ENCODE data around the gene ANO10. TPM values are rescaled to one million over a fixed set of nuclear protein-coding genes. Genes with fewer than 3 reads are reported as not detected.
"Not testable (repeated sequence)": the region's sequence is repeated elsewhere in the genome, so short reads cannot be mapped to it uniquely, and the experiment has no call there.

The ANO10 gene
- total RNA-seq, 1 donor from 2014 or later: 41.5 TPM

DNA sequence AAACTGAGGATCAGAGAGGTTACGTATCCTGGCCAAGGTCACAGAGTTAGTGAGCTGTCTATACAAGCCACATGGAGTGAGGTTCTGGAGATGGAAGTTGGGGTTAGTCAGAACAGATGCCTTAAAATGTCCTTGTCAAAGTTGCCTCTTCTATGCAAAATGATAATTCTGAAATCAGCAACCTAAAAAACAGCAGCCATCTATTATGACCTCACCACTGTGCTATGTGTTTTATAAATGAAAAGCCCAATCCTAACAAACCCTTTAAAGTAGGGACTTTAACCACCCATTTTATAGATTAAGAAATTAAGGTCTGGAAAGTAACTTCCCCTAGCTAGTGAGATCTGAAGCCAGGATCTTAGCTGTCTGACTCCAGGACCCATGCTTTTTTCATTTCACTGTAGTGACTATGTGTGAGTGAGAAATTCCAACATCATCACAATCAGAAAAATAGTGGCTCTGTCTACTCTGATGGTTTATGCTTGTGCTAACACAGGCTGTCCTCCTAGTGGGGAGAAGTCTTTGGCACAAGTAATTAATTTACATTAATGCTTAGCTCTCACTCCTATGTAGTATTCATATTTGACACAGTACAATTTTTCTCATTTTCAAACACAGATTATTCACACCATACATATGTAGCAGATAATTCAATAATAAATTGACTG is 143.6 kb downstream of the ANO10 start:
- peak; percentile 47 to 56 for DNase-seq (ENCODE audit: low read depth in 2 of 2)

DNA sequence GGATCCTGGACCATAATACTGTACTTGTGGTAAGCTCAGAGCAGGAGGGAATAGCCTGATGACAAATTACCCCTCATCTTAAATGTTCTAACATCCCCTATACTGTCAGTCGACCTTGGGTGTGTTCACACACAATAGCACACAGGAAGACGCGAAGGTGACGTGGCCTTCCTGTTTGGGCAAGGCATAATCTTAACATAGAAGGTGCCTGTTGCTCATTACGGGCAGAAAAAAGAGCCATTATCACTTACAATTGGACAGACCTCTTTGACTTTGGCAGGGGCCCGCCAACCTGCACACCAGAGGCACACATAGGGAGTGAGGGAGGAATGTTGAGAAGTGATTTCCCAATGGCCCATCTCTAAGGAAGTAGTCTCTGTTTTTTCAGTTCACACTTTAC is 144.2 kb downstream of the ANO10 start:
- peak; percentile 65 to 97 for DNase-seq (ENCODE audit: low read depth in 2 of 2)

DNA sequence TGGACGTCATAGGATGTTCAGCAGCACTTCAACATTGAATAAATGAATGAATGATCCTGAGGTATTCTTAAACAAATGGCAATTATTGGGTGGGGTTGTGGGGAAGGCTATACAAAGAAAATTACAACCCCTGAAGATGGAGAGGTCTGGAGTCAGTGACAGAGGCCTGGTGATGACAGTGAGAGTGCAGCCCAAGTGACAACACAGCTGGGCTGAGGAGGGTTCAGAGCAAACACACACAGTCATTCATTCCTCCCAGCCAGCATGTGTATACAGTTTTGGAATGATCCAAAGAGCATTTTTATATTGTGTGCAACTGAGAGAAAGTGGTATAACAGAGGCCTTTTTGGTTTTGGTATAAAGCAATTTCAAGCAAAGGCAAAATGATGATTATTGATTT is 148.1 kb downstream of the ANO10 start:
- no peak for DNase-seq (ENCODE audit: low read depth in 2 of 2)

DNA sequence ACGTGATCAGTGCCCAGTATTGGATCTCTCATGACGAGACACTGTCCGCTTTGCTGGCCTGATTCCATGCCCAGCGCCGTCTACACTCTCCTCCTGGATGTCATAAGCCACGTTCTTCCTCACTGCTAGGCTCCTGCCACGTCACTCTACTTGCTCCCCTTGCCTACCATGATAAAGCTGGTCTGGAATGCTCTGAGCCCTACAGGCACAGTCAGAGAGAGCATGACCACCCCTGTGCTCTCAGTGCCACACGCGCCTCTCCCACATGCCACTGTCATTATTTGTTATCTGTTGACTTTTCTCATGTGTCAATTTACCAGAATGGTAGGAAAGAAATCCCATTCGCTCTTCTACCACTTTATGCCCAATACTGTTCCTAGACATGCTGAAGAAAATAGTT is 148.6 kb downstream of the ANO10 start:
- no peak for DNase-seq (ENCODE audit: low read depth in 2 of 2)

DNA sequence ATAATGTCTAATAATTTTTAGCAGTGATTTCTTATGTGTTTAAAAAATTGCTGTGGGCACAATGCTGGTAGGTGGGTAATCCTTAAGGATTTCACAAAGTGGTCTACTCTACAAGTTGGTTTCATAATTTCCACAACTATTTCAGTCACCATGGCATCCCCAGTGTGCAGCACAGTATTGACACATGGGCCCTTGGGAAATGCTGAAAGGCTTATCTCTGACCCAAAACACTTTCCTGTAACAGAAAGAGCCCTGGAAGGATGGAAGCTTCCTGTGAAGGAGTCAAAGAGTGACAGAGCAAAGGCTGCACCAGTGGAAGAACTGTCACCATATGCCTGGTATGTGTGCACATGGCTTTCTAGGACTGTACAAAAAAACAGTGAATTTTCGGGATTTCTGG is 153.7 kb downstream of the ANO10 start:
- peak in 1 of 2 donors; percentile 43 for DNase-seq (ENCODE audit: low read depth in 2 of 2)

DNA sequence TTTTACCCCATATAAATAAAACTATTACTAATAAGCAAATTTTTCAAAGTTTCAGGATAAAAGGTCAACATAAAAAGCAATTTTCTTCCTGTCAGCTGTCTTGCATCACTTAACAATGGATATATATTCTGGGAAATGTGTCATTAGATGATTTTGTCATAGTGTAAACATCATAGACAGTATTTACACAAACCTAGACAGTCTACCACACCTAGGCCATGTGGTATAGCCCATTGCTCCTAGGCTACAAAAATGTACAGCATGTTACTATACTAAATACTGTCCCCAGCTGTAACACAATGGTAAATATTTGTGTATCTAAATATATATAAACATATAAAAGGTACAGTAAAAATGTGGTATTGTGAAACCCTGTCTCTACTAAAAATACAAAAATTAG is 156.7 kb downstream of the ANO10 start:
- peak; percentile 25 to 54 for DNase-seq (ENCODE audit: low read depth in 2 of 2)

DNA sequence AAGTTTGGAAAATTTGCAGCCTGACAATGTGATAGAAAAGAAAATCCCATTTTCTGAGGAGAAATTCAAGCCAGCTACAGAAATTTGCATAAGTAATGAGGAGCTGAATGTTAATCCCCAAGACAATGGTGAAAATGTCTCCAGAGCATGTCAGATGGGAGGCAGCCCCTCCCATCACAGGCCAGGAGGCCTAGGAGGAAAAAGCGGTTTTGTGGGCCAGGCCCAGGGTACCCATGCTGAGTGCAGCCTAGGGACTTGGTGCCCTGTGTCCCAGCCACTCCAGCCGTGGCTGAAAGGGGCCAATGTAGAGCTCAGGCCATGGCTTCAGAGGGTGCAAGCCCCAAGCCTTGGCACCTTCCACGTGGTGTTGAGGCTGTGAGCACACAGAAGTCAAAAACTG is 159.2 kb downstream of the ANO10 start:
- DNase-seq (ENCODE audit: low read depth in 2 of 2): not testable (repeated sequence)

DNA sequence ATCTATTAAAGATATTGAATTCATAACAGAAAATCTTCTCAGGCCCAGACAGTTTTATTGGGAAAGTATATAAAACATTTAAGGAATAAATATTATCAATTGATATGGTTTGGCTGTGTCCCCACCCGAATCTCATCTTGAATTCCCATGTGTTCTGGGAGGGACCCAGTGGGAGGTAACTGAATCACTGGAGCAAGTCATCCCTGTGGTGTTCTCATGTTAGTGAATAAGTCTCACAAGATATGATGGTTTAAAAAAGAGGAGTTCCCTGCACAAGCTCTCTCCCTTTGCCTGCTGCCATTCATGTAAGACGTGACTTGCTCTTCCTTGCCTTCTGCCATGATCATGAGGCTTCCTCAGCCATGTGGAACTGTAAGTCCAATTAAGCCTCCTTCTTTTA is 160.5 kb downstream of the ANO10 start:
- no peak for DNase-seq (ENCODE audit: low read depth in 2 of 2)

DNA sequence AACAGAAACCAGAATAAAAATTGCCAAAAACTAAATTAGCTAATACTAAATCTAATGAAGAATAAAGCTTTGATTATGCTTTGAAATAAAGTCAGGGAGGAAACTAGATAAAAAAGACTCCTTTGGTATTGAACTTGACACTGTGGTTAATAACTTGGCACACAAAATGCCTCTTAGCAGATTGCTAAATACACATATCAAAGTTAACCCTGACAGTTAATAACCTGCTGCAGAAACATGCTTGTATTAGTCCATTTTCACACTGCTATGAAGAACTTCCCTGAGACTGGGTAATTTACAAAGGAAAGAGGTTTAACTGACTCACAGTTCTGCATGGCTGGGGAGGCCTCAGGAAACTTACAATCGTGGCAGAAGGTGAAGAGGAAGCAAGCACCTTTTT is 164.8 kb downstream of the ANO10 start:
- DNase-seq (ENCODE audit: low read depth in 2 of 2): not testable (repeated sequence)

DNA sequence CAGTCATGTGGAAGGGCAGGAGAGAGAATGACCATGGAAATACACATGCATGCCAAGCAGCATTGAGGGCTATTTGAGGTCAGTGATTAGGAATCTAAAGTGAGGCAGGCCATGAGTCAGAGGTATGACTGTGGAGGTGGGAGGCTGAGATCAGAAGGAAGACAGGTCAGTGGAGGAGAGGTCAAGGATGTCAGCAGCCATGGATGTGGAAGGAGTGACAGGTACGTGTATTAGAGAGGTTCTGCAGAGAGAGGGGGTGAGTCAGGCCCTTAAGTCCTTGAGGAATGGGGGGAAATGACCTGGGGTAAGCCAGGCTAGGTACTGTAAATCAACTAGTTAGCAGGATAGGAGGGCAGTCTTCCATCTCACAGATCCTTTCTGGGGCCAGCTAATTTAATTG is 166.6 kb downstream of the ANO10 start:
- peak; percentile 11 to 53 for DNase-seq (ENCODE audit: low read depth in 2 of 2)

DNA sequence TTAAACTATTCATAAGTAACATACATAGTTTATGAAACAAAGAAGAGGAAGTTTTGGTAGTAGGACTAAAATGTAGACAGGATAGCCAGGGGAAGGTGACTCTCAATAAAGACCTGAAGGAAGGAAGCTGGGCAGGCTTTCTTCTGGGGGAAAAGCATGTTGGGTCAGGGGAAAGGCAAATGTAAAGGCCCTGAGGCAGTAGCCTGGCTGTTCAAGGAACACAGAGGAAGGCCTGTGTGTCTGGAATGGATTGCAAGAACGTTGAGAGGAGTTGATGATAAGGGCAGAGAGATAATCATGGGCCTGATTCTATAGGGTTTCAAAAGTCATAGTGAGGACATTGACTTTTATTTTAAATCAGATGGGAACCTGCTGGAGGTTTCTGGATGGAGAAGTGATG is 167.8 kb downstream of the ANO10 start:
- no peak for DNase-seq (ENCODE audit: low read depth in 2 of 2)

DNA sequence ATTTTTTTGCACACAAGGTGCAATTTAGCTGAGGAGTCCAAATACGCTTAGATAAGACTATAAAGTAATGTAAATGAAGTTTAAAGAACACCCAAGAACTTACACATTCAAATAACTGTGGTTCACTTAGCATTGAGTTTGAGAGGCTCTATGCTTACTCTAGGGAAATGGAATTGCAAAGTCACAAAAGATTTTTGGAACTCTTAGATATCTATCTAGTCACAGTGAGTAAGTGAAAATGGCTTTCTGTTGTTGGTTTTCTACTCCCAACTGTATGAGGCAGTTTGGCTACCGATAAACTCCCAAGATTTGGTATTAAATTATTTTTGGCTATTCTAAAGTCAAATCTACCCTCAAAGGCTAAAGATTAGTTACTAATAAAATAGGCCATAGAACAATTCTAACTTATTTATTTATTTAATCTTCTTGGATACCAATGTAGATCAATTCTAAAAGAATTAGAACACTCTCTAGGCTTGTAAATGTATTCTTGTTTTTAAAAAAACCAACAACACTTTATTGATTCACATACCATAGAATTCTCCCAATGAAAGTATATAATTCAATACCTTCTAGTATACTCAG is 170.0 kb downstream of the ANO10 start:
- no peak for DNase-seq (ENCODE audit: low read depth in 2 of 2)

DNA sequence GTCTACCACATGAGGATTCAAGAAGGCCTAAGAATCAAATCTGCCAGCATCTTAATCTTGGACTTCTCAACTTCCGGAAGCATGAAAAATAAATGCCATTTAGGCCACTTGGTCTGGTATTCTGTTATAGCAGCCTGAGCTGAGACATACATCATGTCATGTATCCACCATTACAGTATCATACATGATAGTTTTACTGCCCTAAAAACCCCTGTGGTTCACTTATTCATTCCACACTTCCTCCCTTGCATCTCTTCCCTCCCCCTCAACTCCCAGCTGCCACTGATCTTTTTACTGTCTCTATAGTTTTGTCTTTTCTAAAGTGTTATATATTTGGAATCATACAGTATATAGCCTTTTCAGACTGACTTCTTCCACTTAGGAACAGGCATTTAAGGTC is 173.7 kb downstream of the ANO10 start:
- DNase-seq (ENCODE audit: low read depth in 2 of 2): no peak

DNA sequence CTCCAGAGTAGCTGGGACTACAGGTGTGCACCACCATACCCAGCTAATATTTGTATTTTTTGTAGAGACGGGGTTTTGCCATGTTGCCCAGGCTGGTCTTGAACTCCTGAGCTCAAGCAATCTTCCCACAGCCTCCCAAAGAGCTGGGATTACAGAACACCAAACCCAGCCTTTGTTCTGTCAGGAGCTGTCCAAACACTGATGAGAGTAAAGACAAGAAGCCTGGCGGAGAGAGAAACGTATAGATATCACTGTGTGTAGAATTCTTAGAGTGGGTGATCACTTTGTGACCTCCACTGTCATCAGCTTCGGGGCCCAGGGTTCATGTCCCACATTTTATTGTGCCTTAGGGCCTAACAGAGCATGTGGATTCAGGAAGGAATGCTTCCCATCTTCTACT is 176.0 kb downstream of the ANO10 start:
- DNase-seq (ENCODE audit: low read depth in 2 of 2): no peak

DNA sequence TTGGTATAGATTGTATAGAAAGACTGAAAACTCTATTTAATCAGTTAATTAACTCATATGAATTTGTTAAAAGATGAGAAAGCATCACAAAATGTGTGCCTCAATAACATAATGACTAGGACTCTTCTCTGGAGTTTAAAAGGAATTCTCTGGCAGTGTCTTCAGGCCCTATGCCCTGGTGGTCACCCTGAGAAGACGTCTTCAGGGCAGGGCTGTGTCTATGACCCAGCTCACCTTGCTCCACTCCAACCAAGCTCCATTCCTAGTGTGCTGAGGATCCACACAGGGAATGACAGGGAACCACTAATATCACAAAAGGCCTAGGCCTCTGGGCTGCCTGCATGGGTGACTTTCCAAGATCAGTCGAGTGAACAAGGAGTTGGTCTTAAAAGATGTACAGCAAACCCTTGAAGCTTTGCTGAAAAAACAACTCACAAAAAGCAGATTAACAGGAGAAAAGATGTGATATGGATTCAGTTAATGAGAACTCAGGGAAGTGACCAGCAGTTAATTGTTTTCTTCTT is 178.9 kb downstream of the ANO10 start:
- DNase-seq (ENCODE audit: low read depth in 2 of 2): no peak

DNA sequence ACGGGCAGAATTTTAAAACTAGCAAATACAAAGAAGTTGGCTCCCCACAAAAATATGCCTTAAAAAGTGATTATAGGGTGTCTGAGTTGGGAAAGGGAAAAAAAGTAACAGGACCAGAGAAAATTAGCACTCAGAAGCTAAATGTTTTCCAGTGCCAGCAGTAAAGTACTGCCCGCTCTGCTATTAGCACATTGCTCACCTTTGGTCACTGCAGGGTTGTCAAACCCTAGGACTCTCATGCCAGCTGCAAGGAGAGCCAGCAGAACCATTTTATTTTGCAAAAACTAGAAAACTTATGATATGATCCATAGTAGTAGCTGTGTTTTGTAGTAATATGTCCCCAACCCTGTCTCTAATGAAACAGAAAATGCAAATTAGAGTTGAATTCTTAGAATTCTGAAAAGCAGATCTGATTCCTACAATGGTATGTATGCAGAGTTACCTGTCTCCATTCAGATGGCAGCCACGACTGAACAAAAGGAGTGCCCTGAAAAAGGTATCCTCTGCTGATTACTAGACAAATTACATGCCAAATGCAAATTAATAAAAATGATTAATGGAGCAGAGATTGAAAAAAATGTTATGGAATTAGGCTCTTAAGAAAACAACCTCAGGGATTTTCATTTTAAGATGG is 185.2 kb downstream of the ANO10 start:
- no peak for DNase-seq (ENCODE audit: low read depth in 2 of 2)

DNA sequence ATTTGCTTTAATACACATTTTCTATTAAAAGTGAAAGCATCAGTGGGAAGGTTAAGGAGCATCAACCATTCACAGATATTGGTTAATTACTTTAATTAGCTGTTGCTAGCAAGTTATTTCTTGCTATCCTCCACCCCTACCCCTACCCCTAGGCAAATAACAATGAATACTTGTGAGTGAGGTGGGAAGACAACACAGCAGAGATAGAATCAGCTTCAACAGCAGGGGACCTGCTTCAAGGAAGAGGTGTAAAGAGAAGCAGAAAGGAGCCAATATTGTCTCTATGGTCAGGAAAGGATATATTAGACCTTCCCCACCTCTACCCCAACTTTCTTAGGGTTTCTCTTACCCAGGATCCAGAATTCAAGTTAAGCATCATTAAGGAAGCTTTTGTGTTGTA is 186.1 kb downstream of the ANO10 start:
- DNase-seq (ENCODE audit: low read depth in 2 of 2): no peak

DNA sequence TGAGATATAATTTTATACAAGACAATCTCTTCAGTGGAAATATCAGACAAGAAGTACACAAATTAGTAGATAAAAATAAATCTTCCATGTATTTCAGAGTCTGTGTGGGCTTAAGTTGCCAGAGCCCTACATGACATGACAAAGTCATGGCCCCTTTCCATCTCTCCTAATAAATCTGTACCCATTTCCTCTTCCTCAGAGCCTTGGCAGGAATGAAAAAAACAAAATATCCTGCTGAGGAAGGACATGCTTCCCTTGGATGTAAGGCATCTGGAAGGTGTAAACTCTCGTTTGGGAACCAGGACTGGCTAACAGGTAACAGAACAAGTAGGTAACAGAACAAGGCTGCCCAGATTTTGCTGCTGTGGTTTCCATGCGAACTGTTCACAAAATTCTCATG is 187.4 kb downstream of the ANO10 start:
- DNase-seq (ENCODE audit: low read depth in 2 of 2): peak in 1 of 2 donors; percentile 1

DNA sequence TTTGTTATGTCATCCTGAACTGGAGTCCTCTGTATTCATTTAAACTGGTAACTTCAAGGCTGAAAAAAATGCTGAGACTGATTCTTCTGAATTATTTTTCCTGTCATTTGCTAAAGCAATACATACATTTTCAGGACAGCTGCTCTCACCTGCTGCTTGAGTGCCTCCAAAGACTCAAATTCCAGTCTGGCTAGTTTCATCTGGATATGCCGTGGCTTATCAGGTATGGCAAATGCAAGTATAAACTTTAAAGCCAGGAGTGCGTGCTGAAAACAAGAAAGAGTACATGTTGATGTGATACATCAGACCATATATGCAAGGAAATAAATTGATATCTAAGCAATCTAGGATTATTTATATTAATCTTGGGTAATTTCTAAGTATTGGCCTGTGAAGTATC is 189.3 kb downstream of the ANO10 start:
- DNase-seq (ENCODE audit: low read depth in 2 of 2): no peak

DNA sequence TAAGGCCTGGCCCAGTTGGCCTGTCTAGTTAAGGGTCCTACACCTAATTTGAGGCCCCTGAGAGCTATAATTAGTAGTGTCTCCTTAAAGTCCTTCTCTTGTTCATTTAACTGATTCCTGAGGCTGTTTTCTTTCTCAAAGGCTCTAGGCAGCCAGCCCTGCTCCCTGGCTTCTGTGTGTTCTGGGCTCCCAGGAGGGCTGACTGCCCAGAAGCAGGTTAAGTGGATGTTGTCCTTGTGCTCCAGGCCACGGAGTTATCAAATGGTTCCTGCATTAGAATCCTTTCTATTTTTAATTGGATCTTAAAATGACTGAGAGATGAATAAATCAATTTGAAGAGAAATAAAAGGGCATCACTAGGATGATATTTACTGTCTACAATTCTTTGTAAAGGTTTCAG is 195.4 kb downstream of the ANO10 start:
- DNase-seq (ENCODE audit: low read depth in 2 of 2): no peak

DNA sequence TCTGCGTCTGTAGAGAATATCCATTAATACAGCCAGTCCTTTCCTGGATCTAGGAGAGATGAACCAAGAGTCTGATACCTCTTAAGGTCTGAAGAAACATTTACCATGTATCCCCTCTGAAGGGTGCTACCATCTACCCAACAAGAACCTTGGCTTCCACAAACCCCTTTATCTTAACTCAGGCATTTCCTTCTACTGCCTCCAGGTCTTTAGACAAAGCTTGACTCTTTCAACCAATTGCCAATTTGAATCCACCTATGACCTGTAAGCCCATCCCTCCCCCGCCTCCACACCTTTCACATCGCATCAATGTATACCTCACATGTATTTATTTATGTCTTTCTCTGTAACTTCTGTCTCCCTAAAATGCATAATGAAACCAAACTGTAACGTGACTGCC is 196.0 kb downstream of the ANO10 start:
- no peak for DNase-seq (ENCODE audit: low read depth in 2 of 2)

DNA sequence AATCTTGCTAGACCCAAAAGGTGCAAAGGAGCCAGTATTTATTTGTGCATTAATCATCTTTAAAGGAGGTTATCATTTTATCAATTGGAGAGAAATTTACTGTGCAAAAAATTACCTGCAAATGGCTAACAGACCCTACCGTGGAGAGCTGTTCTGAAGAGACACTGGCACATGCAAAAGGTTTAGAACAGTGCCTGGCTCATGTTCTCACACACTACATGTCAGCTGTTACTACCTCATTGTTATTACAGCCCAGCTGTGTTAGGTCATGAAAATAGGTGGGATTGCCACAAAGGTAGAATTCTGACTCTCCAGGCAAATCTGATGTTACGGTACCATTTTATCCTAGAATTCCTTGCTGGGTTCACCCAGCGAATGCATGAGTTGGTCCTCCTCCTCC is 198.2 kb downstream of the ANO10 start:
- no peak for DNase-seq (ENCODE audit: low read depth in 2 of 2)

DNA sequence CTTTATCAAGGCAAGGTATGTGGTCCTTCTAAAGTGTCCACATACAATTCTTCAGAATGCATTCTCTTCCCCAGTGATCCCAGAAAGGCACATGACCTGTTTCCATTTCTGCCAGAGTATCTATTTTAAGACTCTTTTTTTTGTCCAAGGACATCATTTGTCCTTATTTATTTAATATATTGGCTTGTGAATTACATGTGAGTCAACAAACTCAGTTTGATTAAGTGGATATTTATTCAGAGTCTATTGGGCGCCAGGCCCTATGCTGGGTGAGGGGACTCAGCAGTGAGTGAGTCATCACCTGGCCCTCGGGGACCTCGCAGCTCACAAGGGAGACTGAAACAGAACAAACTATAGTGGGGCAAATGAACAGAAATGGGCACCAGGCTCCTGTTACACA is 198.7 kb downstream of the ANO10 start:
- DNase-seq (ENCODE audit: low read depth in 2 of 2): peak in 1 of 2 donors; percentile 33

Data from lung microvascular endothelial cell (primary cell).